ENCODE results near the gene KANK4. TPM values are rescaled to one million over a fixed set of nuclear protein-coding genes. Genes with fewer than 3 reads are reported as not detected.

KANK4 gene
- total RNA-seq, 1 experiment from 2014 or later = 21.5 TPM

- peaks cover 19% of the 10 kb centered on the region for H3K9me3 Mint-ChIP-seq (ENCODE audit: unreplicated experiment)
- ChIA-PET CTCF (no interaction called here), POLR2A (no interaction called here)
- no peaks in the 10 kb centered on the region for H3K27me3 Mint-ChIP-seq (ENCODE audit: insufficient read depth, unreplicated experiment)
- H3K4me3 ChIP-seq (ENCODE audit: low read depth, low read length) = no peak overlapping the region
- H3K36me3 ChIP-seq (ENCODE audit: control insufficient read depth, insufficient read depth, low read length) = no peaks in the 10 kb centered on the region
- no TSS peak for BruUV-seq (replicated peaks)
- no peaks in the 10 kb centered on the region for H3K36me3 Mint-ChIP-seq (ENCODE audit: insufficient read depth, unreplicated experiment)
- H3K4me3 Mint-ChIP-seq (ENCODE audit: unreplicated experiment) = no peak overlapping the region
- intact Hi-C loops (cut with micrococcal nuclease; ENCODE audit: unreplicated experiment) = no loop called here
- no peaks in the 10 kb centered on the region for H3K4me1 Mint-ChIP-seq (ENCODE audit: low read depth, unreplicated experiment)
- H3K27me3 ChIP-seq (replicated peaks; ENCODE audit: control insufficient read depth, insufficient read depth, low read length) = no peaks in the 10 kb centered on the region
- no peaks in the 10 kb centered on the region for H3K9me3 ChIP-seq
- no peak overlapping the region for H3K27ac Mint-ChIP-seq (ENCODE audit: unreplicated experiment)
- TF ChIP-seq CTCF (IDR thresholded peaks at IDR 0.05; ENCODE audit: insufficient read depth in 1 of 2, low read depth in 1 of 2, low read length in 1 of 2, severe bottlenecking in 1 of 2, unreplicated experiment in 1 of 2) = no peak
- H3K4me1 ChIP-seq = no peaks in the 10 kb centered on the region
- no peak for DNase-seq
These were observed 105.9 kb downstream of the KANK4 start for GRCh38 chr1:62213075-62213914.

- Mint-ChIP-seq H3K4me1 (ENCODE audit: low read depth, unreplicated experiment) (no peaks in the 10 kb centered on the region), H3K9me3 (ENCODE audit: unreplicated experiment) (peaks cover 20% of the 10 kb centered on the region), H3K27me3 (ENCODE audit: insufficient read depth, unreplicated experiment) (no peaks in the 10 kb centered on the region), H3K4me3 (ENCODE audit: unreplicated experiment) (no peak overlapping the region), H3K27ac (ENCODE audit: unreplicated experiment) (no peak overlapping the region), H3K36me3 (ENCODE audit: insufficient read depth, unreplicated experiment) (no peaks in the 10 kb centered on the region)
- no peaks in the 10 kb centered on the region for H3K36me3 ChIP-seq (ENCODE audit: control insufficient read depth, insufficient read depth, low read length)
- no TSS peak for BruUV-seq (replicated peaks)
- TF ChIP-seq CTCF (IDR thresholded peaks at IDR 0.05; ENCODE audit: insufficient read depth in 1 of 2, low read depth in 1 of 2, low read length in 1 of 2, severe bottlenecking in 1 of 2, unreplicated experiment in 1 of 2) = no peak
- no peak for DNase-seq
- H3K27me3 ChIP-seq (replicated peaks; ENCODE audit: control insufficient read depth, insufficient read depth, low read length) = no peaks in the 10 kb centered on the region
- ChIA-PET CTCF (no interaction called here), POLR2A (no interaction called here)
- H3K4me3 ChIP-seq (ENCODE audit: low read depth, low read length) = no peak overlapping the region
- intact Hi-C loops (cut with micrococcal nuclease; ENCODE audit: unreplicated experiment) = no loop called here
- H3K9me3 ChIP-seq = no peaks in the 10 kb centered on the region
- H3K4me1 ChIP-seq = no peaks in the 10 kb centered on the region
These were observed 106.8 kb downstream of the KANK4 start for GRCh38 chr1:62212411-62212810.

GRCh38 chr1:62210960-62211359 lies 108.3 kb downstream of the KANK4 start:
- Mint-ChIP-seq H3K9me3 (ENCODE audit: unreplicated experiment) (peaks cover 32% of the 10 kb centered on the region), H3K27ac (ENCODE audit: unreplicated experiment) (no peak overlapping the region), H3K4me3 (ENCODE audit: unreplicated experiment) (no peak overlapping the region), H3K36me3 (ENCODE audit: insufficient read depth, unreplicated experiment) (no peaks in the 10 kb centered on the region), H3K27me3 (ENCODE audit: insufficient read depth, unreplicated experiment) (no peaks in the 10 kb centered on the region), H3K4me1 (ENCODE audit: low read depth, unreplicated experiment) (no peaks in the 10 kb centered on the region)
- no TSS peak for BruUV-seq (replicated peaks)
- Histone ChIP-seq H3K9me3 (no peaks in the 10 kb centered on the region), H3K36me3 (ENCODE audit: control insufficient read depth, insufficient read depth, low read length) (no peaks in the 10 kb centered on the region), H3K4me3 (ENCODE audit: low read depth, low read length) (no peak overlapping the region), H3K27me3 (replicated peaks; ENCODE audit: control insufficient read depth, insufficient read depth, low read length) (no peaks in the 10 kb centered on the region), H3K4me1 (no peaks in the 10 kb centered on the region)
- POLR2A ChIA-PET = no interaction called here
- intact Hi-C loops (cut with micrococcal nuclease; ENCODE audit: unreplicated experiment) = no loop called here
- CTCF ChIA-PET = no interaction called here
- no peak for DNase-seq
- TF ChIP-seq CTCF (IDR thresholded peaks at IDR 0.05; ENCODE audit: insufficient read depth in 1 of 2, low read depth in 1 of 2, low read length in 1 of 2, severe bottlenecking in 1 of 2, unreplicated experiment in 1 of 2) = no peak
